Stimulated activated CD4-positive, alpha-beta T cell treated with anti-CD3 and anti-CD28 coated beads, Interleukin-1b, Interleukin-23, amount 100 ng/mL, for 4 hours (primary cell): Measurements from ENCODE around the gene TNNI2.
A peak's percentile ranks its signal among the peaks of the same experiment; 100 is the strongest.

ENCODE experiments used
- DNase-seq, 2 donors: peaks; one replicate each; pipeline ENCODE4 v3.0.0-alpha.2; 2020; ENCODE audit warnings: low read depth in 2 of 2

TNNI2 gene

DNA sequence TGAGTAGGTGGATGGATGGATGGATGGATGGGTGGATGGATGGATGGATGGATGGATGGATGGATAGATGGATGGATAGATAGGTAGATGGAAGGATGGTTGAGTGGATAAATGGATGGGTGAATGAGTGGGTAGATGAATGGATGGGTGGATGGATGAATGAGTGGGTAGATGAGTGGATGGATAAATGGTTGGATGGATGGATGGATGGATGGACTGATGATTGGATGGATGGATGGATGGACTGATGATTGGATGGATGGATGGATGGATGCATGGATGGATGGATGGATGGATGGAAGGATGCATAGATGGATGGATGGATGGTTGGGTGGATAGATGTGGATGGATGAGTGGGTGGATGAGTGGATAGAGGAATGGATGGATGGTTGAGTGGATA, 17.2 kb upstream of the TNNI2 start:
- DNase-seq, result no peak

DNA sequence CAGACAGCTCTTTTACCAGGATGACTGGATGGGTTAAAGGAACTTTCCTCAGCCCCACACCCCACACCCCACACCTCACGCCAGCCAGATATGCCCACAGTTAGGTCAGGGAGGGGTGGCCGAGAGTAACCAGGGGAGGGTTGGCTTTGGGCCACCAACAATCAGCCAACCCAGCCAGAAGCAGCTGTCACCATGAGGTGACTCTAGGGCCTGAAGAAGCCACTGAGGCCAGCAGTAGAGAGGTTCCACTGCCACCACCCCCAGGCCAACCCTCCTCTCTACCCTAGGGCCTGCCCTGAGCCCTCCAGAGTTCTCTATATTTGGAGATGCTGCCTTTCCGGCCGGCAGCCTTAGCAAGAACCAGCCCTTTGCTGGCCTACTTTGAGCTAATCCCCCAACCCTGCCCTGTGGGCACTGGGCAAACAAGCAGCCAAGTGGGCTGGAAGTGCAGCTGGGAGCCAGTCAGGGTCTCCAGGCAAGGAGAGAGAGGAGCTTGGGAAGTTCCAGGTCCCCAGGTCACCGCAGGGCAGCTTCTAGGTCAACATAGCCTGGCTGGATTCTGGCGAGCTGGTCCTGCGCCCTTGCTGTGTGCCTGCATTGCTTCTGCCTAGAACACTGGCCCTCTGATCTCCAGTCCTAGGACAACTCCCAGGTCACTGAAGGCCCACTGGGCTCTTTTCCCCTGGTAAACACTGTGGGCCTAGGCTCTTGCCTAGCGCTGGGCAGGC, 16.0 kb upstream of the TNNI2 start:
- no peak for DNase-seq

DNA sequence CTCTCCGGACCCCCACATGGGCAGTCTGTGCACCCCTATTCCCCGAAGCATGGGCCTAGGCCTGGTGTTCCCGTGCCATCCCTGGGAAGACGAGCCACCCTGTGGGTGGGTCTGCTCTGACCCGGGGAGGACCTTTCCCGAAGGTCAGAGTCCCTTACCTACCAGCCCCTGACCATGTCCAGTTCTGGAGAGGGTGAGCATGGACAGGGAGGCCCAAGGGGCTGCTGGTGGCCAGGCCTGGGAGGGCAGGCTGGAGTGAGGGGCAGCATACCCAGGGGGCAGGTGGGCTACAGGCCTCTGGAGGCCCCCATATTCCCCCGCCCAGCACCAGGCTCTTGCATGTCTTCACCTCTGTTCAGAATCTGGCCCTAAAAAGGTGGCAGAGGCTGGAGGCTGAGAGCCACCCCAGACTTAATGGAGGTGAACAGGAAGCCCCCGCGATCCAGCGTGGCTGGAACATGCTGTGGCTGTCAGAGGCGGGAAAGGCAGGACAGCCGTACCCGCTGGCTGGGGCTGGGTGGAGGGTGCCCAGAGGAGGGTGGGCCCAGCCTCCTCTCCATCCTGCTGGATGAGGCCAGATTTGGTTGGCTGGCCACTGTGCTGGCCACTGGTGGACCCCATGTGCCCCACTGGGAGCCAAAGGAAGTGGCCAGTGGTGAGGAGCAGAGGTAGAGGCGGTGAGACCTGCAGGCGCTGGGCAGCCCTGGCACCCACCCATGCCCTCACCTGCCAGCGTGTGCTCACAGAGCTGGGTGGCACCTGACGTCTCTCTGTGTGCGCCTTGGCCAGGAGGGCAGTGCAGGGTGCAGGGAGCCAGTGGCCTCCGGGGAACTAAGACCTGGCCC, 15.2 kb upstream of the TNNI2 start:
- no peak for DNase-seq

DNA sequence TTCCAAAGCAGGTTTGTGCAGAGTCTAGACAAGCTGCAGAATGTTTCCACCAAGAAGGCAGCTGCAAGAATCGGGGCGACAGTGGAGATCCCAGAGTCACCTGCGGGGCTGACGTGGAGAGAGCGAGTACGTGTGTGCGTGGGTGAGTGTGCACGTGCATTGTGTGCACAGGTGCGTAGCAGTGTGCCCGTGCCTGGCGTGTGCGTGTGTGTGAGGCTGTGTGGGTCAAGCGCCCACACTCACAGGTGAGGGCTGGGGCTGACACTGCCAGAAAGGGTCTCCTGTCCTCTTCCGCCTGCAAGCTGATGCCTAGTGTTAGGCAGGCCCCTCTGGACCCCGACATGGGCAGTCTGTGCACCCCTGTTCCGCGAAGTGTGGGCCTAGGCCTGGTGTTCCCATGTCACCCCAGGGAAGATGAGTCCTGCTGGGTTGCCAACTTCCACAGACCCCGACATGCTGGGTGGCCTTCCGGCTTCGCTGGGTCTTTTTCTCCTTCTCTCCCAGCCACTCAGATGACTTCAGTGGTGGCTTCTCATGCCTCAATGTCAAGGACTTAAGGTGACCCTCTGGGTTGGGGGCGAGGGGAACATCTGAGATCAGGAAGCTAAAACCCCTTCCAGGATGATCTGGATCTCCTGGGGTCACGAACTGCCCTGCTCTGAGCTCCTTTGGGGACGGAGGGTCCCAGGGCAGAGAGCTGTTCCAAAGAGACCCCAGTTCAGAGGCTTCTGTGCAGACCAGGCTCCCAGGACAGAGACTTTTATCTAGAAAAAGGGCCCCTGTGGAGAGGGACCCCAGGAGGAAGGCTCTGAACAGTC, 14.4 kb upstream of the TNNI2 start:
- no peak for DNase-seq

DNA sequence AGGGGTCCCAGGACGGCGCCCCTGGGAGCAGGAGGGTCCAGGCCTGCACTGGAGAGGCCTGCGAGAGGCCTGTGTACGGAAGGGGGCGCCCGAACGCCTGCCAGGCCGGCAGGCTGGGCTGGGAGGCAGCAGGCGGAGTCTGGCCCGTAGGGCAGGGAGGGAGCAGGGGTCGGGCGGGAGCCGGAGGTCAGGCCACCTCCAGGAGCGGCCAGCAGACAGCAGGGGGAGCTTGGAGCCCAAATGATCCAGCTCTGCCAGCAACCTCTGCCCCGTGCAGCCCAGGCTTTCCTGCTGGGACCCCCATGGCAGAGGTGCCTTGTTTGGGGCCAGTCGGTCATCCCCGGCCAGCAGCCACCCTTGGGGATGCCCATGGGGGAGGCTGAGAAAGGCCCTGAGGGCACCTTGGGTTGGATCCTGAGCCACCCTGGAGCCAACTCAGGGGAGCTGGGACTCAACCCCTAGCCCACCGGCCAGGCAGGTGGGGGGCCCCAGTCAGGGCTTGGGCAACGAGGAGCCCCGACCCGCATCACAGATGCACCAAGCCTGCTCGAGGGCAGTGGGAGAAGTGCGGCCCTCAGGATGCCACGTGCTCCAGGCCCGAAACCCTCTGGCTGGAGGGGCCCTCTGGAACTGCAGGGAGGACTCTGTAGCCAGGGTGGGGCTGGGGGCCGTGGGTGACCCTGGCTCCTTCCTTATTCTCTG, 13.6 kb upstream of the TNNI2 start:
- DNase-seq, result no peak

DNA sequence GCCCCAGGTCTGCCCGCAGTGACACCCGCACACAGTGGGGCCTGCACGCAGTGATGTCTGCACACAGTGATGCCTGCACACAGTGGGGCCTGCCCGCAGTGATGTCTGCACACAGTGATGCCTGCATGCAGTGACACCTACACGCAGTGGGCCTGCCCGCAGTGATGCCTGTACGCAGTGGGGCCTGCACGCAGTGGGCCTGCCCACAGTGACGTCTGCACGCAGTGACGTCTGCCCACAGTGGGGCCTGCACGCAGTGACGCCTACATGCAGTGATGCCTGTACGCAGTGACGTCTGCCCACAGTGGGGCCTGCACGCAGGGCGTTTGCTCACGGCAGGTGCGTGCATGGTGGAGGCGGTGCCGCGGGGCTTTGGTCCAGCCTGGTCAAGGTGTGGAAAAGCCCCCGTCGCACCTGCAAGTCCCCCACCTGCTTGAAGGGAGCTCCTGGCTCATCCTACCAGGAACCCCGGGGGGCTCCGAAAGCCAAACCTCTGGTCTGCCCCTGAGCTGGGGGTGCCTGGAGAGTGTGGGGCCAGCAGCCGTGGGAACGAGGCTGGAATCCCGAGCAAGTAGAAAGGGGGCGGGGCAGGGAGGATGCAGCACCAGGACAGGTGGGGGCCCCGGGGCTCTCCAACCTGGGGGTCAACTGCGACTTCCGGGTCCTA, 12.9 kb upstream of the TNNI2 start:
- no peak for DNase-seq

DNA sequence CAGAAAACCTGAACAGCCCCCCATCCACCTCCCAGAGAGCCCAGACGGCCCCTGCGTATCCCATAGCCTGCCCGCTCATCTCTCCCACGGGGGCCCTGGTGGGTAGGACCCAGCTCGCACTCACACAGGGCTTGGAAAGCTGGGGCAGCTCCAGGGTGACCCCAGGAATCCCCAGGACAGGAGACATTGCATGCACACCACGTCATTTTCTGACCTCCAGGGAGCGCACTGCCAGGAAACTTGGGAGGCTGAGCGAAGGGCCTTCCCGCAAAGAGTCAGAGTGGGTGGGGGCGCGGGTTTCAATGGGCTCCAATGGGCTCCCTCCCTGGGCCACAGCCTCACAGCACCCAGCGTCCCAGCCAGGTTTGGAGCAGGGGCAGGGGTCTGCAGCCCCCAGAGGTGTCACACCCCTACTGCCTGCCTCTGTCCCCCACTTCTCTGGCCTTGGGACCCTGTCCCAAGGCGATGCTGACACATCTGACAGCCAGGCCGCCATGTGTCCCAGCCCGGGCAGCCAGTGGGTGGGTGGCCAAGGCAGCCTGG, 12.2 kb upstream of the TNNI2 start:
- DNase-seq, result no peak

DNA sequence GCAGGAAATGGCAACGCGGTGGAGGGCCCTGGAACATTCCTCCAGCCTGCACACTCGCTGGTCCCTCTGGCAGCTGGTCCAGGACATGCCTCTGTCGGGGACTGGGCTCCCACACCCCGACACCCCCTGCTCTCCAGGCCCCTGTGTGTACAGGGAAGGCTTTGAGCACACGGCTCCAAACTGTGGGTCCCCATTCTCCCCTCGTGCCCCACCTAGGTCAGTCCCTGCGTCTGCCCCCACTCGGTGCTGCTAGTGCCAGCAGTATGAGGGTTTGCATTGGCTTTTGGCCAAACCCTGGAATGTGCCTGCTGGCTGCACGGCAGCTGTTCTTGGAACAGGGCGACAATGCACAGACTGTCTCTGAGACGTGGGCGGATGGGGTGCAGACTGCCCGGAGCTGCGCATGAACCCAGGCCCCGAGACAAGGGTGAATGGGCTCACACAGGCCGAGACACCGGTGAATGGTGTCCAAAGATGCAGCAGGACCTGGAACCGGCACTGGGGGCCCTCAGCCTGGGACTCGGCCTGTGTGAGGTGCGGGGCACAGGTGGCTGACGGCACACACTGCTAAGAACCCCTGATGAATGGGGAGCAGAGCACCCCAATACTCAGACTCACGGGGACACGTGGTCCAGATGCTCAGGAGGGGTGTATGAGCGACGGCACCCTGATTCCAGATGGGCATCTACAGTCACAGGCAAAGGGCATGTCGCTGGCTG, 11.5 kb upstream of the TNNI2 start:
- DNase-seq, result no peak

DNA sequence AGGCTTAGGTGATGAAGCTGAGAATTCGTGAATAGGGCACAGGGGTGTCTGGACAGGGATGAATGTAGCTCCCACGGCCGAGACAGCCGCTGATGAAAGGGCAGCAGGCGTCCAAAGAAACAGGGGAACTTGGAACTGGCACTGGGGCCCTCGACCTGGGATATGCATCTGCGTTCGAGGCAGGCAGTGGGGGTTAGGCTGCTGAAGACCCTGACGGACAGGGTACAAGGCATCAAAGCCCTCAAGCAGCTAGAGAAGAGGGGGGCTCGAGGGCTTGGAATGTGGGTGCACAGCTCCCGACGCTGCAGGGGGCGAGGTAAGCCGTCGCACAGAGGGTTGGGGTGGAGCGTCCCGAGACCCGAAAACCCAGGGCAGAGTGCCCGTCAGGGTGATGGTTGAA, 10.8 kb upstream of the TNNI2 start:
- DNase-seq, result no peak

DNA sequence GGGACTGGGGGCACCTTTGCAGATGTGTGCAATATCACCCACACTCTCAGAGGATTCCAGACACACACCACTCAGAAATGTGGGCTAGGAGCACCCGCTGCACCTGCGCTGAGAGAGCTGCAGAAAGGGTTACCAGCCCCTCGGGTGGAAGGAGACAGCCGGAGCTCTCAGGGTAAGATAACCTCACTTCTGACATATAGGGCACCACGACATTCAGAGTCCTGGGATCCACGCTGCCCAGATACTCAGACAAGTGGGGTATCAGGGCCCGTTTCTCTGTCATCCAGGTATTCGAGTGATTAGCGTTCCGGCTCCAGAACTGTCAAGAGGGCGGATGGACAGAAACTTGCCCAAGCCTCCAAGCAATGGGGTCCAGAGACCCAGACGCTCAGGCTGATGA, 10.2 kb upstream of the TNNI2 start:
- DNase-seq, result no peak

DNA sequence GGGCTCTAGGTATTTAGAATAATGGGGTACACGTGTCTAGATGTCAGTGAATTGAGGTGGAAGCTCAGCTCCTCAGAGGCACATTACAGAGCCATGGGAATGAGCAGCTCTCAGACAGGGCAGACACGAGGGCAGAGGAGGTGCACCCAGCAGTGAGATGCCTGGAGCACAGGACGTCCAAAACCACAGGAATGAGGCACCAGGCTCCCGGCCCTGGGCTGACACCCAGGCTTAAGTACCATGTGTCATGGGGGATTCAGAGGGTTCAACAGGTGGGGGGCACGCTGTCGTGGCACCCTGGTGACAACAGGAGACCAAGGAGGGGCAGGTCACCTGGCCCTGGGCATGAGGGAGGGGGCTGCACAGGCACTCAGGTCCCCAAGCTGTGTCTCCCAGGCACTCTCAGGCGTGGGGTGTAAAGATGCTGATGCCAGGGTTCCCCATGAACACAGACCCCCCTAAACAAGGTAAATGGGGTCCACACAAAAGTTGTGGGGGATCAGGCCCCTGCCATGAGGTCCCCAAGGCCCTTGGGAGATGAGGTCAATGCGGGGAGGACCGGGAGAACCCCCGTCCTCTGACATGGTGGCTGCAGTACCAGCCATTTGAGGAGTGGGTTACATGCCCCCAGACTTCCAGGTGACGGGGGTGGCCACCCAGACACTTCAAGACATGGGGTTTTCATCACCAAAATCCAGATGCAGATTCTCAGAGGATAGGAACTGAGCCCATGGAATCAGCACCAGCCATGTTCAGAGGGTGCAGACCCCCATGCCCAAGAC, 9.6 kb upstream of the TNNI2 start:
- DNase-seq, result no peak

DNA sequence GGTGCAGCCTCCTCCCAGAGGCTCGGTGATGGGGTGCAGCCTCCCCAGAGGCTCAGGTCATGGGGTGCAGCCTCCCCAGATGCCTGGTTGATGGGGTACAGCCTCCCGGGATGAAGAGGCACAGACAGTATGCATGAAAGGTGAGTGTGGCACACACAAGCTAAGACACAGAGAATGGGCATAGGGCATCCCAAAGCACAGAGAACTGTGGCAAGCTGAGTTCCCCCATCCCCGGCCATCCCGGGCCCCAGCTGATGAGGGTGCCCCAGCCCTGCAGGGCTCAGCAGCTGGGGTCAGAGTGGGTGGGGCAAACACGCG, 8.8 kb upstream of the TNNI2 start:
- no peak for DNase-seq

DNA sequence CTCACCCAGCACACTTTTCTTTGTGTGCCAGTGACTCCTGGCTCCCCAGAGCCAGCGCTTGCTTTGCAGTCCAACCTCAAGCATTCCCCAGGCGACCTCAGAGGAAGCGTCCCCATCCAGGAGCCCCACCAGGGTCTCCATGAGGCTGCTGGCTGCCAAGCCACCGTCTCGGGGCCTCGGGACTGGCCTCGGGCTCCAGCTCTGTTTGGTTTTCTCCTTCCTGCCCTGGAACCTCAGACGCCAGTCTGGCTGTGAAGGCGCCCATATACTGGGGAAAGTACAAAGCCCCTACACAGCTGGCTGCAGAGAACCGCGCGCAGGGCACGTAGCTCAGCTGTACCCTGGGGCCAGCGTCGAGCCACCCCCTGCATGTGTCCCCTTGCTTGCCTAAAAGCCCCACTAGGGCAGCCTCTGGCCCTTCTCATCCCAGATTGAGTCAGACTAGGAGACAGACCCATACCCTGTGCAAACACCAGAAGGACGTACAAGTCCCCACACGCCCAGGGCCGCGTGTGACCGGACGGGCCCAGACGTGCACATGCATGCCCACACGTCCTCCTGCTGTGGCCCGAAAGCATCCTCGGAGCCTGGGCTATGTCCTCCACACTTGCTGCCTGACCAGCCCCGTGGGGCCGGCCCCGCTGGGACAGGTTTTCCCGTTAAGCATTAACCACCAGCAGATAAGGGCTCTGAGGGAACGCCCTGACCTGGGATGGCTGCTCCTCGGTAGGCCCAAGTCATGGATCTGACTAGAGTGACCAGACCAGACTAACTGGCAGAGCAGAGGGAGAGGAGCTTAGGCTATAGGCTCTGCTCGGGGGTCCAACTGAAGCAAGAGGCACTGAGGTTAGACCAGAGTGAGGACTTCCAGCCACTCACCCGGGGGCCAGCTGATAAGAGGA, 8.2 kb upstream of the TNNI2 start:
- DNase-seq, result no peak

DNA sequence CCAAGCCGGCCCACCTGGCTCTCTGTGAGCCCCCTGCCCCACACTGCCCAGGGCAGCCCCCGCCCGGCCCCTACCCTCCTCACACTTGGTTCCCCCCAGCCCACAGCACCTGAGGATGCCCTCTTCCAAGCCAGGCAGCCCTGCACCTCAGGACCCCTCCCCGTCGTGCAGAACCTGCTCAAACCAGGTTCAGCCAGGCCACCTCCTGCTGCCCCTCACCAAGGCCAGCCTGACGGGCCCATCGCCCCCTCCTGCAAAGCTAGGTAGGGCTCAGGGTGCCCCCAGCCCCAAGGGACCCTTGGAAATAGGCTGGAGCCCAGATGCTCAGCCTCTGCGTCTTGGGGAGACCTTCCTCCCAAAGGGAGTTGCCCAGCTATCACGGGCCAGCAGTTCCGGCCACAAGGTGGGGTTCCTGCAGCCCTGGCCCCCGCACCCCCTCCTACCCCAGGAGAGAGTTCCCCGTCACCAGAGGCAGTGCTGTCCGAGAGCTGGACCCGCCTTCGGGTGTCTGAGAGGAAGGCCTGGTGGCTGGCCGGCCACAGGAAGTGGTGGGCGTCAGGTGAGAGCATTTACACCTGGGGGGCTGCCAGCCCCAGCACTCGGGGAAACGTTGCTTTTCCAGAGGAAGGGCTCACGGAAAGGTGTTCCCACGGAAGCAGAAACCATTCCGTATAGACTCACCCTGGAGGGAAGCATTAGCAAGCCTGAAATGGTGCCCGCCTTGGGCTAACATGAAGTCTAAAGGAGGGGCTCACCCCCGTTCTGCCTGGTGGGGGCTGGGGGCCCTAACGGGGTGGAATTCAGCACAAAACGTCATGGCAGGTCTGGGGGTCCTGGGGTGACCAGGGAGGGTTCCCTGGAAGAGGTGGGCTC, 7.2 kb upstream of the TNNI2 start:
- no peak for DNase-seq

DNA sequence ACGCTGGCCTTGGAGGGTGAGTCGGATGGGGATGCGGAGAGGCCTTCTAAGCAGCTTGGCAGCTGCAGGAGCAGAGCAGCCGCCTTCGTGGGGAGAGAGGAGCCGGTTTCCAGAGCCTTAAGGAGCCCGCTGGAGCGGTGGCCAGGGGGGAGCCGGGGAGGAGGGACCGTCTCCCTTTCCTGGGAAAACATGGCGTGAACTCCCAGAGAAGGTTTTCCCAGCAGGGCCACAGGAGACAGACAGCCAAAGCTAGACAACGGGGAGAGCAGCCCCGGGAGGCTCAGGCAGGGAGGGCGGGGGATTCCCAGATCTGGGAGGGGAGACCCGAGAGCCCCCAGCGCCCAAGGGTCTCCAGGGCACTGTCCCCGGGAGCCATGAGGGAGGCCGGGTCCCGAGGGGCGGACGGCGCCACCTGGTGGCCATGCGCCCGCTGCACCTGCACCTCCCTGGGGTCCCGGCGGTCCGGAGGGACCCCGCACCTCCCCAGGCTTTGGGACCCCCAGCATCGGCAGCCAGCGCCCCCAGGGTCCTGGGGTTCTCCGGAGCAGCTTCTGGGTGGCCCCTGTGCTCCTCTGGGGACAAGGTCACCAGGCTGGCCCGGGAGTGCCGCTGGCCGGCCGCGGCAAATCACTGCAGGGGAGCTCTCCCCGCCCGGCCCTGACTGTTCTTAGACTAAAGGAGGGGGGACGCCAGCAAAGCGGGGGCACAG, 6.4 kb upstream of the TNNI2 start:
- DNase-seq, result peak; percentile 53 to 75

DNA sequence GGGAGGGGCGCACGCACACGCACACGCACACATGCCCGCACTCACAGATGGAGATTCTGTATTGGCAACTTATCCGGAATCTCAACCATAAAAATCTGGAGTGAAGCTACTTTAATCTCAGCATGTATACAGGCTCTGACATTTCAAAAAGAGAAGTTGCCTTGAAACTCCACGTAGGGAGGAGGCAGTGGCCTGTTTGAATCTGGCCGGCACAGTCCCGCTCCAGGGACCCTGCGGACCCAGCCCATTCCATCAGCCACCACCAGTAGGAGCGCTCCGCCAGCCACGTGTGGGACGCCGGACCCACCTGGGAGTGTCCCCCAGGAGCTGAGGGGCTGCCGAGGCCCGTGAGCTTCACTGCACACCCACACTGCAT, 5.9 kb upstream of the TNNI2 start:
- DNase-seq, result no peak

DNA sequence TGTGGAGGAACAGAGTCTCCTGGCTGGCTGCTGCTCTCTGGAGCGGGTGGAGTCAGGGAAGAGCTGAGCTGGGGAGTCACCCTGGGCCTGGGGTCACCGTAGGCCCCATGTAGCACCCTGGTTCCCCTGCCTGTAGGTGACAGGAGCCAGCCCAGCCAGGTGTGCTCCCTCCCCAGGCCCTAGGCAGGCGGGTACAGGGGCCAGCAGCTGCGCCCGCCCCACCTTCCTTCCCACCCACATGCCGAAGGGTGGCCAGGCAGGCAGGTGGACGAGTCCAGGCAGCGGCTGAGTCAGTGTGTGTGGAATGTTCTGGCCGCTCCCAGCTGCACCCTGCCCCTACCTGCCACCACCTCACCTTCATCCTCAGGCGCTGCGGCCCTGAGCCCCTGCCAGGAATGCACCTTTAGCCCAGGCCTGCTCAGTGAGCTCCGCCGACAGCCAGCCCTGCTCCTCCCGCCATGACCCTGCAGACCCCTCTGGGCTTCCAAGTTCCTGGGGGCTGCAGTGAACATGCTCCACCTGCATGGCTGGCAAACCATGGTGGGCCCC, 4.6 kb upstream of the TNNI2 start:
- DNase-seq, result no peak
